GM23338 (cell line): ENCODE measurements around the gene SLC35F4. TPM values are rescaled to one million over a fixed set of nuclear protein-coding genes. Genes with fewer than 3 reads are reported as not detected.

ENCODE experiments used
- ATAC-seq: fragments of 200-7000 bp; cut with Tn5 transposase; 3 replicates; pipeline ENCODE4 v1.9.1; 2020
- DNase-seq: peaks from one replicate; pipeline ENCODE4 v3.0.0-alpha.2; 2015; ENCODE audit warnings: low spot score
- H2AFZ ChIP-seq: fragments of 200-600 bp; sonication (generic); 2 replicates; pipeline ENCODE4 v1.8.0; 2016; ENCODE audit warnings: antibody characterized with exemption, mild to moderate bottlenecking, moderate library complexity
- H3F3A ChIP-seq: fragments of 200-600 bp; sonication (generic); replicated peaks from 2 replicates; pipeline ENCODE4 v1.8.0; 2017; ENCODE audit warnings: antibody characterized with exemption, mixed run types, low read depth
- H3K27ac ChIP-seq: fragments of 200-600 bp; sonication (generic); 2 replicates; pipeline ENCODE4 v1.6.1; 2016; ENCODE audit warnings: low read depth
- H3K27me3 ChIP-seq: fragments of 200-600 bp; sonication (generic); 2 replicates; pipeline ENCODE4 v1.8.0; 2016; ENCODE audit warnings: mild to moderate bottlenecking, mixed run types, moderate library complexity; ENCODE audit not compliant: insufficient read depth
- H3K36me3 ChIP-seq: fragments of 200-600 bp; sonication (generic); 2 replicates; pipeline ENCODE4 v1.8.0; 2016; ENCODE audit warnings: mild to moderate bottlenecking; ENCODE audit not compliant: insufficient read depth
- H3K4me1 ChIP-seq: fragments of 200-600 bp; sonication (generic); 2 replicates; pipeline ENCODE4 v1.8.0; 2016; ENCODE audit warnings: mild to moderate bottlenecking, moderate library complexity; ENCODE audit not compliant: insufficient read depth
- H3K4me2 ChIP-seq: fragments of 200-600 bp; sonication (generic); 2 replicates; pipeline ENCODE4 v1.7.1; 2017; ENCODE audit warnings: mixed run types
- H3K4me3 ChIP-seq: fragments of 200-600 bp; sonication (generic); 2 replicates; pipeline ENCODE4 v1.6.1; 2016; ENCODE audit warnings: mixed run types
- H3K79me2 ChIP-seq: fragments of 200-600 bp; sonication (generic); replicated peaks from 2 replicates; pipeline ENCODE4 v1.8.0; 2017; ENCODE audit warnings: mild to moderate bottlenecking; ENCODE audit not compliant: insufficient read depth
- H3K9me2 ChIP-seq: fragments of 200-600 bp; sonication (generic); 2 replicates; pipeline ENCODE4 v1.8.0; 2017; ENCODE audit not compliant: insufficient read depth
- H4K20me1 ChIP-seq: fragments of 200-600 bp; sonication (generic); replicated peaks from 2 replicates; pipeline ENCODE4 v1.8.0; 2017; ENCODE audit warnings: mild to moderate bottlenecking; ENCODE audit not compliant: insufficient read depth
- H3K27ac Mint-ChIP-seq: 2 replicates; pipeline ENCODE4 v1.8.0; 2020; ENCODE audit warnings: inconsistent platforms, mild to moderate bottlenecking, moderate library complexity, mixed read lengths
- H3K27me3 Mint-ChIP-seq: 3 replicates; pipeline ENCODE4 v1.8.0; 2022; ENCODE audit warnings: low read depth, mild to moderate bottlenecking, moderate library complexity, mixed read lengths, inconsistent platforms; ENCODE audit not compliant: insufficient read depth, poor library complexity
- H3K36me3 Mint-ChIP-seq: 3 replicates; pipeline ENCODE4 v1.8.0; 2021; ENCODE audit warnings: low read depth, mild to moderate bottlenecking, inconsistent platforms, moderate library complexity, mixed read lengths
- H3K4me1 Mint-ChIP-seq: 3 replicates; pipeline ENCODE4 v1.8.0; 2020; ENCODE audit warnings: mild to moderate bottlenecking, inconsistent platforms, mixed read lengths
- H3K4me3 Mint-ChIP-seq: 3 replicates; pipeline ENCODE4 v1.8.0; 2021; ENCODE audit warnings: moderate library complexity, mild to moderate bottlenecking, inconsistent platforms, mixed read lengths
- H3K9me3 Mint-ChIP-seq: 3 replicates; pipeline ENCODE4 v1.8.0; 2020; ENCODE audit warnings: moderate library complexity, mild to moderate bottlenecking, inconsistent platforms, mixed read lengths
- CREB1 ChIP-seq: fragments of 250-450 bp; sonication (Bioruptor Pico); IDR thresholded peaks from 2 replicates; pipeline ENCODE4 v1.5.0; 2020; ENCODE audit warnings: low read depth, mild to moderate bottlenecking, moderate library complexity
- CTCF ChIP-seq, 2 experiments: fragments of 200-600 bp in 1 of 2; sonication (generic) in 1 of 2; conservative IDR thresholded peaks; 2 replicates each; pipeline versions ENCODE4 v1.5.1 to v1.6.1; 2016 to 2017; ENCODE audit warnings: antibody characterized with exemption in 2 of 2, low read depth in 2 of 2, mild to moderate bottlenecking in 2 of 2, moderate library complexity in 1 of 2
- EZH2 ChIP-seq: fragments of 200-600 bp; sonication (generic); IDR thresholded peaks from one replicate; pipeline ENCODE4 v1.8.0; 2017; ENCODE audit warnings: antibody characterized with exemption, mild to moderate bottlenecking, low read depth; ENCODE audit not compliant: unreplicated experiment
- EZH2phosphoT487 ChIP-seq: fragments of 200-600 bp; sonication (generic); IDR thresholded peaks from one replicate; pipeline ENCODE4 v1.8.1; 2018; ENCODE audit warnings: antibody characterized with exemption; ENCODE audit not compliant: unreplicated experiment
- JUNB ChIP-seq: IDR thresholded peaks from one replicate; pipeline ENCODE4 v1.6.1; 2016; ENCODE audit warnings: antibody characterized with exemption; ENCODE audit not compliant: unreplicated experiment
- NANOG ChIP-seq: IDR thresholded peaks from 2 replicates; pipeline ENCODE4 v1.6.1; 2016; ENCODE audit warnings: antibody characterized with exemption, borderline replicate concordance
- POLR2AphosphoS5 ChIP-seq: IDR thresholded peaks from 2 replicates; pipeline ENCODE4 v1.6.1; 2016; ENCODE audit warnings: antibody characterized with exemption, low read depth
- STAT1 ChIP-seq: IDR thresholded peaks from one replicate; pipeline ENCODE4 v1.6.1; 2016; ENCODE audit warnings: antibody characterized with exemption; ENCODE audit not compliant: unreplicated experiment
- ZNF114 ChIP-seq: fragments of 250-450 bp; sonication (Bioruptor Pico); IDR thresholded peaks from 2 replicates; pipeline ENCODE4 v1.5.0; 2020; ENCODE audit warnings: mild to moderate bottlenecking, moderate library complexity
- ZNF331 ChIP-seq: fragments of 250-450 bp; sonication (Bioruptor Pico); IDR thresholded peaks from 2 replicates; pipeline ENCODE4 v1.5.0; 2020; ENCODE audit warnings: low read depth, mild to moderate bottlenecking, moderate library complexity
- ZNF462 ChIP-seq: fragments of 250-450 bp; sonication (Bioruptor Pico); IDR thresholded peaks from 2 replicates; pipeline ENCODE4 v1.5.0; 2020; ENCODE audit warnings: mild to moderate bottlenecking, moderate library complexity
- polyA plus RNA-seq: library from polyadenylated mRNA; unstranded; fragments of >200 nt; fragmentation: Nextera tagmentation; extraction: Ambion mirVana; gene quantifications from 2 replicates; pipeline ENCODE4 v1.2.1, GENCODE V29; 2016
- total RNA-seq: library from RNA; depleted of rRNA; stranded (reverse); fragments of >200 nt; shearing (Covaris generic); gene quantifications from 2 replicates; pipeline ENCODE4 v1.2.3, GENCODE V29; 2014
- TF ChIP-seq, protein P1 (sequence below): IDR thresholded peaks from one replicate; pipeline ENCODE4 v1.6.1; 2018; ENCODE audit warnings: antibody characterized with exemption; ENCODE audit not compliant: unreplicated experiment
- TF ChIP-seq, protein P2 (sequence below): IDR thresholded peaks from 2 replicates; pipeline ENCODE4 v1.6.1; 2016; ENCODE audit warnings: antibody characterized with exemption

Gene SLC35F4
- total and polyA plus RNA-seq, 2 experiments from 2014 or later, result 0.10 TPM; not detected in 1

DNA sequence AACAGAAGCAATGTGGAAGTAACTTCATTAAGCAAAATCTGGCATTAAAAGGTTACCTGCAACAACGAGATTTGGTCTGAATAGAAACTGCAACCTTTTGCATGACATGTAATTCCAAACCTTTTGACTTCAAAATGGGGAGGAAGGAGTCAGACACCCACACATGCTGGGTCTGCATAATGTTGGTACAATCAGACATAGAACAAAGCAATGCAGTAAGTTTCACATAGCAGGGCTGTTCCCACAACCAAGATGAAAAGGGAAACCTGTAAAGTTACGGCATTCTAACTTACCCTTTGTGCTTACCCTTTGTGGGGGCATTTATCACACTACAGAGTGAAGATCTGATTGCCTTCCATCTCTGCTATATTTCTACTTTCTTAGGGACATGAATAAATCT lies 10.1 kb upstream of the SLC35F4 start:
- Mint-ChIP-seq H3K9me3 (peaks cover 9% of the 10 kb centered on the region), H3K27me3 (no peaks in the 10 kb centered on the region), H3K36me3 (peaks cover 6% of the 10 kb centered on the region; the same call in 1 of the 3 replicates), H3K27ac (no peak overlapping the region), H3K4me3 (no peak overlapping the region), H3K4me1 (peaks cover 16% of the 10 kb centered on the region)
- H3F3A ChIP-seq, result no peaks in the 10 kb centered on the region
- H3K27ac ChIP-seq, result no peak overlapping the region
- ATAC-seq, result no peak
- H3K9me2 ChIP-seq, result peaks cover 10% of the 10 kb centered on the region; the same call in 1 of the 2 replicates
- H4K20me1 ChIP-seq, result no peaks in the 10 kb centered on the region
- peaks cover 10% of the 10 kb centered on the region; the same call in 1 of the 2 replicates for H3K4me1 ChIP-seq
- no peak overlapping the region for H3K4me3 ChIP-seq
- no peak for TF ChIP-seq ZNF114 (CRISPR knock-in tag)
- no peak for TF ChIP-seq NANOG
- no peak for TF ChIP-seq ZNF462 (CRISPR knock-in tag)
- TF ChIP-seq, protein P1, sequence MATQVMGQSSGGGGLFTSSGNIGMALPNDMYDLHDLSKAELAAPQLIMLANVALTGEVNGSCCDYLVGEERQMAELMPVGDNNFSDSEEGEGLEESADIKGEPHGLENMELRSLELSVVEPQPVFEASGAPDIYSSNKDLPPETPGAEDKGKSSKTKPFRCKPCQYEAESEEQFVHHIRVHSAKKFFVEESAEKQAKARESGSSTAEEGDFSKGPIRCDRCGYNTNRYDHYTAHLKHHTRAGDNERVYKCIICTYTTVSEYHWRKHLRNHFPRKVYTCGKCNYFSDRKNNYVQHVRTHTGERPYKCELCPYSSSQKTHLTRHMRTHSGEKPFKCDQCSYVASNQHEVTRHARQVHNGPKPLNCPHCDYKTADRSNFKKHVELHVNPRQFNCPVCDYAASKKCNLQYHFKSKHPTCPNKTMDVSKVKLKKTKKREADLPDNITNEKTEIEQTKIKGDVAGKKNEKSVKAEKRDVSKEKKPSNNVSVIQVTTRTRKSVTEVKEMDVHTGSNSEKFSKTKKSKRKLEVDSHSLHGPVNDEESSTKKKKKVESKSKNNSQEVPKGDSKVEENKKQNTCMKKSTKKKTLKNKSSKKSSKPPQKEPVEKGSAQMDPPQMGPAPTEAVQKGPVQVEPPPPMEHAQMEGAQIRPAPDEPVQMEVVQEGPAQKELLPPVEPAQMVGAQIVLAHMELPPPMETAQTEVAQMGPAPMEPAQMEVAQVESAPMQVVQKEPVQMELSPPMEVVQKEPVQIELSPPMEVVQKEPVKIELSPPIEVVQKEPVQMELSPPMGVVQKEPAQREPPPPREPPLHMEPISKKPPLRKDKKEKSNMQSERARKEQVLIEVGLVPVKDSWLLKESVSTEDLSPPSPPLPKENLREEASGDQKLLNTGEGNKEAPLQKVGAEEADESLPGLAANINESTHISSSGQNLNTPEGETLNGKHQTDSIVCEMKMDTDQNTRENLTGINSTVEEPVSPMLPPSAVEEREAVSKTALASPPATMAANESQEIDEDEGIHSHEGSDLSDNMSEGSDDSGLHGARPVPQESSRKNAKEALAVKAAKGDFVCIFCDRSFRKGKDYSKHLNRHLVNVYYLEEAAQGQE, result no peak
- no peak for TF ChIP-seq JUNB
- no peak for TF ChIP-seq EZH2
- TF ChIP-seq EZH2phosphoT487, result no peak
- TF ChIP-seq, protein P2, sequence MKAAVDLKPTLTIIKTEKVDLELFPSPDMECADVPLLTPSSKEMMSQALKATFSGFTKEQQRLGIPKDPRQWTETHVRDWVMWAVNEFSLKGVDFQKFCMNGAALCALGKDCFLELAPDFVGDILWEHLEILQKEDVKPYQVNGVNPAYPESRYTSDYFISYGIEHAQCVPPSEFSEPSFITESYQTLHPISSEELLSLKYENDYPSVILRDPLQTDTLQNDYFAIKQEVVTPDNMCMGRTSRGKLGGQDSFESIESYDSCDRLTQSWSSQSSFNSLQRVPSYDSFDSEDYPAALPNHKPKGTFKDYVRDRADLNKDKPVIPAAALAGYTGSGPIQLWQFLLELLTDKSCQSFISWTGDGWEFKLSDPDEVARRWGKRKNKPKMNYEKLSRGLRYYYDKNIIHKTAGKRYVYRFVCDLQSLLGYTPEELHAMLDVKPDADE, result no peak
- no peak for TF ChIP-seq POLR2AphosphoS5
- TF ChIP-seq CTCF (conservative IDR thresholded peaks at IDR 0.05; ENCODE audit: low read depth in 2 of 2), result no peak
- no peak for TF ChIP-seq STAT1
- TF ChIP-seq ZNF331, result no peak
- TF ChIP-seq CREB1 (CRISPR knock-in tag), result no peak
- H3K79me2 ChIP-seq, result no peaks in the 10 kb centered on the region
- no peak overlapping the region for H2AFZ ChIP-seq
- no peaks in the 10 kb centered on the region for H3K36me3 ChIP-seq
- no peaks in the 10 kb centered on the region for H3K27me3 ChIP-seq
- no peak for DNase-seq
- H3K4me2 ChIP-seq, result no peak overlapping the region
